IPS-18c (cell line): Measurements from ENCODE around the gene RHOF.
A peak's percentile ranks its signal among the peaks of the same experiment; 100 is the strongest.
"Not testable (repeated sequence)": the region's sequence is repeated elsewhere in the genome, so short reads cannot be mapped to it uniquely, and the experiment has no call there.

Experiments used
- H3K4me3 ChIP-seq: 2 replicates; pipeline ENCODE4 v1.7.0; 2013; ENCODE audit warnings: low read depth, mild to moderate bottlenecking, low read length, moderate library complexity; ENCODE audit not compliant: insufficient read depth
- H3K9me3 ChIP-seq: one replicate; pipeline ENCODE4 v1.6.1; 2013; ENCODE audit warnings: mild to moderate bottlenecking, low read length, moderate library complexity; ENCODE audit not compliant: control insufficient read depth, insufficient read depth

Gene RHOF

GRCh38 chr12:121799156-121799841 lies 5.8 kb upstream of the RHOF start:
- Histone ChIP-seq H3K9me3 (no peaks in the 10 kb centered on the region), H3K4me3 (peak overlapping the region; percentile 86)

GRCh38 chr12:121798787-121799155 lies 5.3 kb upstream of the RHOF start:
- Histone ChIP-seq H3K9me3 (no peaks in the 10 kb centered on the region), H3K4me3 (peak overlapping the region; percentile 22; the same call in 1 of the 2 replicates)

- H3K4me3 ChIP-seq, result peak overlapping the region; percentile 22; the same call in 1 of the 2 replicates
- no peaks in the 10 kb centered on the region for H3K9me3 ChIP-seq
These were observed 4.7 kb upstream of the RHOF start for GRCh38 chr12:121797937-121798786.

- H3K9me3 ChIP-seq, result no peaks in the 10 kb centered on the region
- H3K4me3 ChIP-seq, result peak overlapping the region; percentile 40; the same call in 1 of the 2 replicates
These were observed 3.6 kb upstream of the RHOF start for GRCh38 chr12:121796855-121797751.

GRCh38 chr12:121795034-121795968 lies 1.8 kb upstream of the RHOF start:
- no peaks in the 10 kb centered on the region for H3K9me3 ChIP-seq
- no peak overlapping the region; the same call in 1 of the 2 replicates for H3K4me3 ChIP-seq

- H3K4me3 ChIP-seq, result peak overlapping the region; percentile 9; the same call in 1 of the 2 replicates
- H3K9me3 ChIP-seq, result no peaks in the 10 kb centered on the region
These were observed 1.1 kb upstream of the RHOF start for GRCh38 chr12:121794534-121795033.

- Histone ChIP-seq H3K4me3 (peak overlapping the region; percentile 79; the same call in 1 of the 2 replicates), H3K9me3 (no peaks in the 10 kb centered on the region)
These were observed 498 bp upstream of the RHOF start for GRCh38 chr12:121793838-121794533.

- Histone ChIP-seq H3K9me3 (no peaks in the 10 kb centered on the region), H3K4me3 (peak overlapping the region; percentile 79)
These were observed 665 bp downstream of the RHOF start for GRCh38 chr12:121792607-121793439.

GRCh38 chr12:121791671-121792551 lies 1.6 kb downstream of the RHOF start:
- peak overlapping the region; percentile 79; the same call in 1 of the 2 replicates for H3K4me3 ChIP-seq
- H3K9me3 ChIP-seq, result no peaks in the 10 kb centered on the region

GRCh38 chr12:121790785-121791184 lies 2.7 kb downstream of the RHOF start:
- H3K9me3 ChIP-seq, H3K4me3 ChIP-seq: not testable (repeated sequence)

- Histone ChIP-seq H3K4me3 (no peak overlapping the region), H3K9me3 (no peaks in the 10 kb centered on the region)
These were observed 3.4 kb downstream of the RHOF start for GRCh38 chr12:121789800-121790728.

- no peak overlapping the region for H3K4me3 ChIP-seq
- no peaks in the 10 kb centered on the region for H3K9me3 ChIP-seq
These were observed 4.2 kb downstream of the RHOF start for GRCh38 chr12:121789233-121789781.
